ENCODE results near the gene STRA8.
"Not testable (repeated sequence)": the region's sequence is repeated elsewhere in the genome, so short reads cannot be mapped to it uniquely, and the experiment has no call there.

The STRA8 gene

DNA sequence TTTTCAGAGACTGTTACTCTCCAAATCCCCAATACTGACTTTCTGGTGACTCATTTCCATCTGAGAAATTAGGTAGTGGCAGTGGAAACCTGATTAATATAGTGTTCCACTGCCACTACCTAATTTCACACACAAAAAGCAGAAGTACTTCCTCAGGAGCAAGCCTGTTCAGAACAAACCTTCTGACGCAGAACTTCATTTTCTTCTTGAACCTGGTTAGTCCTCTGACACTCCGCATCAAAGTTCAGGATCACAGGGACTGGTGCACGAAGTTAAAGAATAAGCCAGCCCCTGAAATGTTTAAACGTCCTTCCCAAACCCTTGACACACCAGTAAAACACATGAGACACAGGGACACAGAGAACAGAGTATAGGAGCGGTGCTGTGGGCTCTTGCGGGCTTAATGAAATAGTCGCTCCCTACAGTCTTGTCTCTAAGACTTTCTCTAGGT, 26.7 kb upstream of the STRA8 start:
- no peak for DNase-seq

DNA sequence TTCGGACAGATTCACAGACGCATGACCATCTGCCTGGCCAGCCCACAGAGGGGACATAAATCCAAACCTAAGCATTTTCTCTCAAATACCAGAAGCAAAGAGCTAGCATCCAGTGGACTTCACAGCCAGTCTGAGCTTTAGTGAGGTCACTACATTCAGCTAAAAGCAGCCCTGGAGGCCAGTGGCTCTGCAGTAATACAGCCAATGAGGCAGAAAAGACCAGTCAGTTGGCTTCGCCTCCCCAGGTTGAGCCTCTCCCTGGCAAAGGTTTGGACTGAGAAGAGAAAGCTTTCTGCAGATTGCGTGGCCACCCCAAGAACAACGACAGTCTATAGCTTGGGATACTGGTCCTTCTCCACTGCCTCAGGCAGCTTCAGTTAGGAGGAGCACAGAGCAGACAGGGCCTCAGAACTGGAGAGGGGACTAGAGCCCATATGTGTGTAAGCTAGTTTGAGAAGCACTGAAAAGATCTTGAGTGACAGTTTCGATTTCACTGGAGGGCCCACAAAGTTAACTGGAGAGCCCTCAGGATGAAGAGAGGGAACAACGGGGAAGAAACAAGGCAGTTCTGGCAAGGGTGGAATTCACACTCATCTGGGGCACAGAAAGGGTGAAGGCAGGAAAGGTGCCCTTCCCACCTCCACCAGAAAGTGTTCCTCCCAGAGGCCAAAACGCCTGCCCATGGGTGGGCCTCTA, 26.1 kb upstream of the STRA8 start:
- DNase-seq = no peak

DNA sequence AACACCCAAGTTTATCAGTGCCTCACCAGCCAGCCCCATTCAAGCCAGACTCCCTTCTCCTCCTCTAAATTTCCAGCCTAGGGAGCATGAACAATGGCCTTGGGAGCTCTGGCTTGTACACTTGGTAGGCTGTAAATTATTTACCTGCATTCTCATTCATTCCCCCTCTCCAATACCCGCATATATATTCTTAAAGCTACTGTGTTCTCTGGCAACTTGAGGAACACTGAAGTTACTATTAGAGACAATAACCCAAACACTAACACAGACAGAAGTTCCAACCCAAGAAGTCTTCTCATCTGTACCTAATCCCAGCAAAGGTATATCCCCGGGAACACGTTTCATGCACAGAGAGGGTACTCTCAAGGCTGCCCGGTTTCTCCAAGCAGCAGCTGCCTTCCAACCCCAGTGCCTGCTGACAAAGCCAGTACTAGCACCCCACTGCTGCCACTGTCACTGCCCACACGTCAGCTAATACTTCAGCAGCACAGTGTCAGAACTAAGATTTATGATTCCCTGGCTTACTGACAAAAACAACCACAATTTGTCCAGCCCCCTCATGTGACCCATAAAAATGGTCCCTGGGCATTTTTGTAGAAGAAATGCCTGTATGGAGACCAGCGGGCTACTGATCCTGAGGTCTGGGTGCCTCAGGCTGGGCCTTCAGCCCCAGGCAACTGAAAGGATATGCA, 25.4 kb upstream of the STRA8 start:
- DNase-seq = no peak

DNA sequence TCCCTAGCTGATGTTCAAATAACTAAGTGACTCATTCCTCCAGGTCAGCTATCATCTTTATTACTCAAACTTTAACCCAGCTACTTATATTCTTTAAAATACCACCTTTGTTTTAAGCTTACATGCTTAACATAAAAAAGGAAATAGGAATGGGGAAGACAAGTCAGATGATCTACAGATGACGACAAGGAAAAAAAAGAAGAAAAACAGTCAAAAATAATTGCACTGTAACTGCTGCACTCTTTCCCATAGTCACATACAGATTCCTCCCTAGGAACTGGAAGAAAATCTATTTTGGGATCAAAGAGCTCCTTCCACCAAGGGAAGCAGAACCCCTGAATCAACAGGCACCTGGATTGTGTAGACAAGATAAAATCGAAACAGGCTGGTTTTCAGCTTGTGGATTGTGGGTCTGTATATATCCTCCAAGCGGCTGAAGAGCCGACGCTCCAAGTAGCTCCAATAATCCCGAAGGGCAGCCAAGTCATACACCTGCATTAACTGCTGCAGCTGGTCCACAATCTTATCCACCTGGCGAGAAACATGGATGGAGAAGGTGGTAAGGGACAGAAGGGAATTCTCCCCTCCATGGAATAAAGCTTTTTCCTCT, 24.3 kb upstream of the STRA8 start:
- no peak for DNase-seq

DNA sequence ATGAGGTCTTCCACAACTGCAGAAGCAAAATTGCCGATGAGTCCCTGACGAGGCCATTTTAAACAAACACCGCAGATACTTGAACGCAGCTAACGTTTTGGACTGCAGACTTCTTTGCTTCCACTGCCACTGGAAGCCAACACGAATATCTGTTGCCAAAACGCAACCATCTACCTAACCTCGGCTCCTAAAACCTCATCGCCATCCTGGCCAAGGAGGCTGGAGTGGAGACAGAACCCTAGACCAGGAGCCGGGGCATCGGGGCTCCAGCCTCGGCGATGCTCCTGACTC, 22.8 kb upstream of the STRA8 start:
- no peak for DNase-seq

DNA sequence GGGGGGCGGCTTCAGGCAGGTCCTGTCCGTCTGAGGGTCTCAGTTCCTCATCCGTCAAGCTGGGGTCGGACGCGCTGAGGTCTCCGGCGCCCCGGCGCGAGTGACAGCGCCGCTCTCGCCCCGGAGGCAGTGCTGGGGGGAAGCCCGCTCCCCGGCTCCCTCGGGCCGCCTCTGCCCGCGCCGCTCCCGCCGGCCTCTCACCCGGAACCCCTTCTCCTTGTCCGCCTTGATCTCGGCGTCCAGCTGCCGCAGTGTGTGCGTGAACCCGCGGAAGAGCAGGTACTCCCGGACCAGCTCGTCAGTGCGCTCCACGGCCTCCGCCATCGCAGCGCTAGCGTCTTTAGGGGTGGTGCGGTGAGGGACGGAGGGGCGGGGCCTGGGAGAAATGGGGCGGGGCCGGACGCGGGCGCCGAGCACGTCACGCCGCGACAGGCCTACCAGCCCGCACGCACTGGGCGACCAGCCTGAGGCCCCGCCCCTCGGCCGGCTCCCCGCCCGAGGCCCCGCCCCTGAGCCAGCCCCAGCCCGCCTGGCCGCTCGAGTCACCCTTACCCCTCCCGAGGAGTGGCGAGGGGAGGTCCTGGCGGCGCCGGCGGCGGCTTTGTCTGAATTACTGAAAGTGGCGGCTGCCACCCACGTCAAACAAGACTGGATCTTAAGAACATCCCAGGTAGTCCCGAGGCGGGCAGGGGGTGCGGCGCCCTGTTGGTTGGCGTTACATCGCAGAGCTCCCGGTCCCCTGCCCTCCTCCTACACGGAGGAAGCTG, 22.3 kb upstream of the STRA8 start, which contains the start of gene WDR91:
Gene WDR91, minus strand, starts transcription at position 348 of the 767 bp plus-strand sequence. Its CDS starts 24 bp downstream, at position 324.
- DNase-seq = peak; percentile 91 to 97 (median 95)

DNA sequence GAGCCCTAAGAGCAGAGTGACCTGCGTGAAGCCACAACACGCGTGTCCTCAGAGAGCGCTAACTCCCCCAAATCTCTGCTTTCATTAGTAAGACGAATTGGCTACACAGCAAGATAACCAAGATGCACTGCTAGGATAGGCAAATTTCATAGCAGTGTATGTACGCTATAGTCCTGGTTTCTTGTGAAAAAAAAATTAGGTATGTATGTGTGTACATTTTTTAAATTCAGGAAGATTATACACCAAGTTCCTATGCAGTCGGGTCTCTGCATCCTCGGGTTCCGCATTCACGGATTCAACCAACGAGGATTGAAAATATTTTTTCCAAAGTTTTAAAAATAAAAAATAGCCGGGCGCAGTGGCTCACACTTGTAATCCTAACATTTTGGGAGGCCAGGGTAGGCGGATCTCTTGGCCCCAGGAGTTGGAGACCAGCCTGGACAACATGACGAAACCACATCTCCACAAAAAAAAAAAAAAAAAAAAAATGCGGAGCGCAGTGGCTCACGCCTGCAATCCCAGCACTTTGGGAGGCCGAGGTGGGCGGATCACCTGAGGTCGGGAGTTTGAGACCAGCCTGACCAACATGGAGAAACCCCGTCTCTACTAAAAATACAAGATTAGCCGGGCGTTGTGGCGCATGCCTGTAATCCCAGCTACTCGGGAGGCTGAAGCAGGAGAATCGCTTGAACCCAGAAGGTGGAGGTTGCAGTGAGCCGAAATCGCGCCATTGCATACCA, 21.5 kb upstream of the STRA8 start:
- DNase-seq = not testable (repeated sequence)

DNA sequence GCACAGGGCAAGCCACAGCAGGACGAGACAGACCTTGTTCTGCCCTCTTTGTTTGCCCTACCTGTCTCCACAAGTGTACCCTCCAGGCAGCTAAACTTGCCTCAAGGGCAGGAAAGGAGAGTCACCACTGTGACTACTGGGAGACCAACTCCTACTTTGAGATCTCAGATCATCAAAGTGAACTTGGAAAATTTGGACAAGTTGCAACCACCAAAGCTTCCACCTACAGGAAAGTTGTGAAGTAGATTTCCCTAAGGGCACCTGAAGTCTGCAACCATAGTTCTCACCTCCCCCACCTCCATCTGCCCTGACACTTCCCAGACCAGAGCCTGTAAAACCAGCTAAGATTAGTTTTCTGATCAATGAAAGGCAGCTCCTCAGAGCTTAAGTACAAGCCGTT, 19.8 kb upstream of the STRA8 start:
- DNase-seq = no peak

DNA sequence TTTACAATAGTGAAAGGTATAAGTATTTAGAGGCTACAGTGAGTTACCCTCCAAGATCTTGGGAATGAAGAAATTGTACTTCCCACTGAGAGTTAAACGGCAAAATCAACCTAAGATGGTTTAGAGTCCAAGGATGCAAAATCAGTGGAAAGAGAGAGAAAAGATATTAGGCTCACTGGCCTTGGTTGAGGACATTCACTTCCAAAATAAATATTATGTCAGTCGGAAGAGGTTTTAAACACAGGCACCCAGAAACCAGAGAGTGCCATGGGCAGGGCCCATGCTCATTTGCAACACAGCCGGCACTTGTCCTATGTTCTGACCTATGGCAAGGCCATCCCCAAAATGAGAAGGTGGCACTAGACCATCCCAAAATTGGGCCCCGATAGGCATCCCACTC, 18.5 kb upstream of the STRA8 start:
- no peak for DNase-seq

DNA sequence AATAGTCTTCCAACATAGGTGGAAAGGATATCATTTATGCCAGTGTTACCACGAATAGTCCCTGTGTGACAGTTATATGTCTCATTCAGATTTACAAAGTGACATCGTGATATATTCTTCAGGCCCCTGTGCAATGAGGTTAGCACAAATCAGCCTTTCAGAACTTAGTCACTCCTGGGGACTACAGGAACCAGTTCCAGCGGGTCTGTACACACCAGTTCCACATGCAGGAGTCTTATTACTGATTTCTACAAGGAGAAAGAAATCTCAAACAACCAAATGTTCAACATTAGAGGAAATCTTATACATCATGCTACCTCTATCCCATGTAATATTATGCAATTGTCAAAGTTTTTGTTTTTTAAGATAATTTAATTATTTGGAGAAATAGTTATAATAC, 17.9 kb upstream of the STRA8 start:
- DNase-seq = no peak

DNA sequence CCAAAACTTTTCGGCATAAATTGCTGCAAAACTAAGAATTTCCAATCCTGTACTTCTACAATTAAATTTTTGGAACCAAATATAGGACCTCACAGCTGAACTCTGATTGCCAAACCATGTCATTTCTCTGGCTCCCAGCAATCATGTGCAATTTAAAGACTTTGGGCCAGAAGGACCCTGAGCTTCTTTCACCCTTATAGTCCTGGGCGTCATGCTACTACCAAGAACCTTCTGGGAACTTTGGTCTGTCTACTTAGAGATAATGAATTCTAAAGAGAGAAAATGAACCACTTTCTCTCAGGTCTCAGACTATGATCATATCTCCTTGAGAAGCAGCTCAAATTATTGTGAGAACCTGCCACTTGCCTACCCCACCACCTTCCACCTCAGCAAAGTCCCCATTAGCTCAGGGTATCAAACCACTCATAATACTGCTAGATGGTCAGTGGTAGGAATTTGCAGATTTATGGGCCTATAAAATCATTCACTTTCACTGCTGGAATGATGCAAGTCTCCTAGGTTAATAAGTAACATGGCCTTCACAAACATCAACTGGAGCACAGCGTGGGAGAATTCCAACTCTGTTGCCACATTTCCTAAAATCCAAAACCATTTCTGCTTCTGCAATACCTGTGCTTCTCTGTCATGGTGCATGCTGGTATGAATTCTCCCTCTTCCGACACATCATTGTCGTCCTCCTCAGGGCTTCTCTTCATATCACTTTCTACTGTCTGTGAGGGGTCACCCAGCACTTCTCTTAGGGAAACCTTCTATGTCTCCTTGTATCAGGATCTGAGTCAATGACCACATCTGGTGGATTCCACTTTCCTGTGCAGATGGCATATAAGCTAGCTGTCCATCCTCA, 15.8 kb upstream of the STRA8 start:
- no peak for DNase-seq

DNA sequence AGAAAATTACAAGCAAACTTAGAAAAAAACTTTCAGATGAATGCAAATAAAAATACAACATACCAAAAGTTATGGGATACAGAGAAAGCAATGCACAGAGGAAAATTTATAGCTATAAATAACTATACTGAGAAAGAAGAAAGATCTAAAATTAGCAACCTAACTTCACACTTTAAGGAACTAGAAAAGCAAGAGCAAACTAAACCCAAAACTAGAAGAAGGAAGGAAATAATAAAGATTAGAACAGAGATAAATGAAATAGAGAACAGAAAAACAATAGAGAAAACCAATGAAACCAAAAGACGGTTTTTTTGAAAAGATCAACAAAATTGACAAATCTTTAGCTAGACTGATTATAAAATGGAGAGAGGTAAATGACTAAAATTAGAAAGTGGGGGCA, 9.6 kb upstream of the STRA8 start:
- no peak for DNase-seq

DNA sequence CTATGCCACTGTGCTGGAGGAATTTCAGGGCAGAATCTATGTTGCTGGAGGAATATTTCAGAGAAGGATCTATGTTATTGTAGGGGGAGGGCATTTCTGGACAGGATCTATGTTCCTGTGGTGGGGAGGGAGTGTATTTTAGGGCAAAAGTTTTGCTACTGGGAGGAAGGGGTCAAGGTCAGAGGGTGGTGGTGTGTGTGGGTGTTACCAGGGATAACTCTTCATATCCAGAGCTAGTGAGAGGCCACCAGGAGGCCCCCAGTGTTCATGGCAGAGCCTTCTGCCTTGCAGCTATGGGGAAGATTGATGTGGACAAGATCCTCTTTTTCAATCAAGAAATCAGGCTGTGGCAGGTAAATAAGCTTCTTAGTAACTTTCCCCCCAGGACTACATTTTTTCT, 2.0 kb upstream of the STRA8 start:
- DNase-seq = no peak

DNA sequence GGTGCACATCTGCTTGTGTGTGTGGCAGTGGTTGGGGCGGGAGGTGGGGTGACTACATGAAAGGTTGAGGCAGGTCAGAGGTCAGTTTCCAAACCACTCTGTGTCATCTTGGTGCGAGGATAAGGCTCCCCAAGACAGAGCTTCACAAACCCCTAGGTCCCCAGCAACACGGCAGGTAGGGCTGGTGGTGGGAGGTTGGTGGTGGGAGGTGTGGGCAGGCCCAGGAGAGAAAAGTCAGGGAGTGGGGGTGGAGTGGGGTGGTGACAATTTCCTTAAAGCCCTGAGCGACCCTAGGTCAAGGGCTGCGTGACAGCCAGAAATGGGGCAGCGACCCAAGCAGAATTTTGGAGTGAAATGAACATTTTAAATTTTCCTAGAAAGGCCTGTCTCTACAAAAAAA, 1.6 kb upstream of the STRA8 start:
- DNase-seq = no peak

DNA sequence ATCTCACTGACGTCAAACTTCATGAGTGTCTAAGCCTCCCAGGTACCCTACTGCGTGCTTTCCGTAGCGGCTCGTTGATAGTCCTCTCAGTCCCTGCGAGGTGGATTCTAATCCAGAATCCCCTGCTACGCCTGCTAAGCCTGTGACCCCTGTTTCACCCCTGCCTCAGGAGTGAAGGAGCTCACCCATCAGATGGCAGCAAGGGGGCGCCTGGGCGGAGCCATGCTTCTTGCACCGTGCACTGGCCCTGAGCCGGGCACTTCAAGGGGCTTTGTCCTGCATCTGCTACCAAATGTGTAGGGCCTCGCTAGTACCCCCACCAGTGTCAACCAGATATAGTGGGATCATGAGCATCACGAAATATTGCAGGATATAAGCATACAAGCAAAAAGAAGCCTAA, 918 bp upstream of the STRA8 start:
- DNase-seq = no peak

DNA sequence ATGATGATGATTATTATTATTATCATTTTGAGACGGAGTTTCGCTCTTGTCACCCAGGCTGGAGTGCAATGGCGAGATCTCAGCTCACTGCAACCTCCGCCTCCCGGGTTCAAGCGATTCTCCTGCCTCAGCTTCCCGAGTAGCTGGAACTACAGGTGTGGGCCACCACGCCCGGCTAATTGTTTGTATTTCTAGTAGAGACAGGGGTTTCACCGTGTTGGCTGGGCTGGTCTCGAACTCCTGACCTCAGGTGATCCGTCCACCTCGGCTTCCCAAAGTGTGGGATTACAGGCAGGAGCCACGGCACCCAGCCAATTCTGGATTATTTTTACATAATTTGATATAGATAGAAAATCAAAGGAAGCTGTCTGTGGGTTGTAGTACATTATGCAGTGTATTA, 457 bp downstream of the STRA8 start:
- DNase-seq = not testable (repeated sequence)

DNA sequence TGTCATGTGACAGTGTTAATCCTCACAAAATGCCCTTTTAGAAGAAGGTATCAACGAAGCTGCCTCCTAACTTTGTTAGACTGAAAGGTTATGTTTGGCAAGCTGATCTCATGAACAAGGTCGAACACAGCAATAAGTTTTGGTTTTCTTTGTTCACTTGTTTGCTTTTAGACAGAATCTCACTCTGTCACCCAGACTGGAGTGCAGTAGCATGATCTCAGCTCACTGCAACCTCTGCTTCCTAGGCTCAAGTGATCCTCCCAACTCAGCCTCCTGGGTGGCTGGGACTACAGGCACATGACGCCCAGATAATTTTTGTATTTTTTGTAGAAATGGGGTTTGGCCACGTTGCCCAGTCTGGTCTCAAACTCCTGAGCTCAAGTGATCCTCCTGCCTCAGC, 1.1 kb downstream of the STRA8 start:
- no peak for DNase-seq

DNA sequence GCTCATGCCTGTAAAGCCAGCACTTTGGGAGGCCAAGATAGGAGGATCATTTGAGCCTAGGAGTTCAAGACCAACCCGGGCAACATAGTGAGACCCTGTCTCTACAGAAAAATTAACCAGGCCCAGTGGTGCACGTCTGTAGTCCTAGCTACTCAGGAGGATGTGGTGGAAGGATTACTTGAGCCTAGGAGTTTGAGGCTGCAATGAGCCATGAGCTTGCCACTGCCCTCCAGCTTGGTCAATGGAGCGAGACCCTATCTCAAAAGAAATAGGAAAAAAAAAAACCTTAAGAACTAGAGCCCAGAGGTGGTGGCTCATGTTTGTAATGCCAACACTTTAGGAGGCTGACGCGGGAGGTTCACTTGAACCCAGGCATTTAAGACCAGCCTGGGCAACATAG, 2.2 kb downstream of the STRA8 start:
- DNase-seq = no peak

DNA sequence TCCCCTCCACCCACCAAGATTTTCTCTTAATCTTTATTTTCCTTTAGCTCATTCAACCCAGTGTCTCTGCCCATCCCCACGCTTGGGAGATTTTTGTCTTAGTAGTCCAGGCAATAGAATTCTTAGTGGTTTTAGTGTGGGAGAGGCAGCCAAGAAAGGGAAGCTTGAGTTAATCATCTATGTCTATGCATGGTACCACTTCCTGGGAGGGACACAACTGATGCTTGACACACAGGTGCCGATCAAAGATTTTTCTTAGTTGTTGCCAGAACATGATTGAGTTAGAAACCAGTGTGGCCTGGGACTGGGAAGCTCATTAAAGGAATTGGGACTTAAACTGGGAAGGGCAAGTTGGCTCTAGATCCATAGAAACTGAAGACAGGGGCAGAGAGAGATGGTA, 3.1 kb downstream of the STRA8 start:
- DNase-seq = no peak

DNA sequence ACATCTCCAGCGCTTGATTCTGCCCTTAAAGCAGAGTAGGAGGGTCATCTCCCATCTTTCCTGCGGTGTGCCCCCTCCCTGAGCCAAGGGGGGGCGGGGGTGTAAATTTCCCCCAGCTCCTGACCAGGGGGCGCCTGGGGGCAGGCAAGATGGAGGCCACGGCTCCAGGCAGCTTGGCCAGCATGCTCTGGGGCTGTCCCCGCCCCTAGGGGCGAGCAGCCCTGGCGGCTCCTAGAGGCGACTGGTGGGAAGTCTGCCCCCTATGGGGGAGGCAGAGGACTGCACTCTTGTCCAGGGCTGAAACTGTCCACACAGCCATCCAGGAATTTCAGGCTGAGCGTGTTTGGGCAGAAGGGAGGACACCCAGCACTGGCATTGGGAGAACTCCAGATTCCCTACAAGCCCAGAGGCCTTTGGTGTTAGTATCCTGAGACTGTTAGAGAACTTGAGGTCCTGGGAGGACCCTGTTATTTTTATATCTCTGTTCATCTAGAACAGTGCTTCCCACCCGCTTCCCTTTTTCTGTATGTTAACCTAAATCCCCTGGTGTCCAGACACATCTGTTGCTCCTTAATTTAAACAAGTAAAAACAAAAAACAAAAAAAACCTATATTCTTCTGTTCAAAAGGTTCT, 4.6 kb downstream of the STRA8 start:
- no peak for DNase-seq

DNA sequence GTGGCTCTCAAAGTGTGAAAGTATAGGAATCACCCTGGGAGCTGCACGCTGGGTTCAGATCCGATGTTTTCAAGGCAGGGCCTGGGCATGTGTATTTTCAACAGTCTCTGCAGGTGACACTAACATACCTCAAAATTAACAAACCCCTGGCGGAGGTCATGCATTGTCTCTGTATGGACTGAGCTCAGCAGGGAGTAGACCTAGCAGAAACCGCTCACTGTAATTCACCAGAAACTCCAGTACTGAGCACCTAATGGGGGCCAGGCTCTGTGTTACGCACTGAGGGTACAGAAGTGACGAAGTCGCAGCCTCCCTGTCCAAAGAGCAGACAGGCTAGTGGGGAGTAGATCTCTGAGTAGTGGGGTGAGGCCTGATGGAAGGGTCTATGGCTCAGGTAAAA, 5.6 kb downstream of the STRA8 start:
- no peak for DNase-seq
